ENCODE measurements around the gene GNAS. TPM values are rescaled to one million over a fixed set of nuclear protein-coding genes. Genes with fewer than 3 reads are reported as not detected.

Gene GNAS
- total and polyA plus RNA-seq, 4 donors = 115 to 360 (median 277) TPM

Small RNA genes lying within 50 kb of the gene (small RNA-seq; reads per million reads assigned to genes)
- gene MIR298 = not detected
- gene RF02127 = not detected
- not detected for gene RF02128
- not detected for gene RF02130
- gene RF02131 = not detected

Other genes starting within 250 kb of the GNAS start
- 10 to 100 TPM; 18.6 to 32.5 TPM for gene STX16, start 201.4 kb upstream of the GNAS start, total RNA-seq
- 10 to 100 TPM in 1 of 2 donors, 1 to 10 TPM in 1; 8.5 to 14.7 TPM for gene STX16, start 201.4 kb upstream of the GNAS start, polyA plus RNA-seq
- 10 to 100 TPM in 1 of 2 donors, 1 to 10 TPM in 1; 8.0 to 13.3 TPM for gene NPEPL1, start 159.9 kb upstream of the GNAS start, total RNA-seq
- gene NPEPL1, start 159.9 kb upstream of the GNAS start, polyA plus RNA-seq = 10 to 100 TPM; 10.7 to 11.0 TPM
- gene GNAS-AS1, start 1.8 kb upstream of the GNAS start, total RNA-seq = under 1 TPM; 0.08 to 0.42 TPM
- gene GNAS-AS1, start 1.8 kb upstream of the GNAS start, polyA plus RNA-seq = under 1 TPM in 1 of 2 donors, not detected in 1; 0.09 TPM
- 10 to 100 TPM; 39.1 to 39.8 TPM for gene NELFCD, start 128.5 kb downstream of the GNAS start, total RNA-seq
- 10 to 100 TPM; 28.1 to 35.0 TPM for gene NELFCD, start 128.5 kb downstream of the GNAS start, polyA plus RNA-seq
- gene CTSZ, start 154.5 kb downstream of the GNAS start, total RNA-seq = 100 to 1,000 TPM; 146 to 233 TPM
- 100 to 1,000 TPM in 1 of 2 donors, 10 to 100 TPM in 1; 11.8 to 229 TPM for gene CTSZ, start 154.5 kb downstream of the GNAS start, polyA plus RNA-seq
- gene TUBB1, start 166.7 kb downstream of the GNAS start, total RNA-seq = 10 to 100 TPM in 1 of 2 donors, under 1 TPM in 1; 0.17 to 59.5 TPM
- gene TUBB1, start 166.7 kb downstream of the GNAS start, polyA plus RNA-seq = under 1 TPM; 0.20 to 0.28 TPM
- gene ATP5F1E, start 179.6 kb downstream of the GNAS start, total RNA-seq = 10 to 100 TPM; 11.7 to 16.6 TPM
- 100 to 1,000 TPM in 1 of 2 donors, 10 to 100 TPM in 1; 38.8 to 148 TPM for gene ATP5F1E, start 179.6 kb downstream of the GNAS start, polyA plus RNA-seq
- gene PRELID3B, start 190.1 kb downstream of the GNAS start, total RNA-seq = 10 to 100 TPM; 32.0 to 38.1 TPM
- 10 to 100 TPM; 18.2 to 18.6 TPM for gene PRELID3B, start 190.1 kb downstream of the GNAS start, polyA plus RNA-seq

Measured in liver (tissue), 5 donors.